DOHH2 (cell line): ENCODE results near the gene DPH6.

ENCODE experiments used
- H3F3A ChIP-seq: fragments of 200-600 bp; sonication (generic), shearing (Covaris generic); 2 replicates; pipeline ENCODE4 v1.6.0; 2016; ENCODE audit warnings: antibody characterized with exemption, mild to moderate bottlenecking; ENCODE audit not compliant: control insufficient read depth, insufficient read depth
- H3K27ac ChIP-seq: fragments of 200-600 bp; sonication (generic); 2 replicates; pipeline ENCODE4 v1.5.1; 2014; ENCODE audit warnings: low read depth, mild to moderate bottlenecking, low read length, moderate library complexity
- H3K27me3 ChIP-seq: fragments of 200-600 bp; sonication (generic); 2 replicates; pipeline ENCODE4 v1.6.1; 2014; ENCODE audit warnings: mild to moderate bottlenecking, low read length, mixed read lengths; ENCODE audit not compliant: control insufficient read depth
- H3K36me3 ChIP-seq: fragments of 200-600 bp; sonication (generic); 2 replicates; pipeline ENCODE4 v1.6.1; 2014; ENCODE audit warnings: mild to moderate bottlenecking, low read length, moderate library complexity, mixed read lengths; ENCODE audit not compliant: control insufficient read depth
- H3K4me1 ChIP-seq: fragments of 200-600 bp; sonication (generic); 2 replicates; pipeline ENCODE4 v1.6.1; 2014; ENCODE audit warnings: mild to moderate bottlenecking, low read length, mixed read lengths; ENCODE audit not compliant: control insufficient read depth
- H3K4me2 ChIP-seq: fragments of 200-600 bp; sonication (generic); 2 replicates; pipeline ENCODE4 v1.6.0; 2014; ENCODE audit warnings: mild to moderate bottlenecking, low read length, moderate library complexity
- H3K4me3 ChIP-seq: fragments of 200-600 bp; sonication (generic); 2 replicates; pipeline ENCODE4 v1.5.1; 2014; ENCODE audit warnings: mild to moderate bottlenecking, low read length, mixed read lengths
- H3K79me2 ChIP-seq: fragments of 200-600 bp; sonication (generic); 2 replicates; pipeline ENCODE4 v1.6.1; 2014; ENCODE audit warnings: mild to moderate bottlenecking, low read length, mixed read lengths; ENCODE audit not compliant: control insufficient read depth
- H3K9me2 ChIP-seq: fragments of 200-600 bp; sonication (generic); replicated peaks from 2 replicates; pipeline ENCODE4 v1.6.1; 2014; ENCODE audit warnings: mild to moderate bottlenecking, low read length, mixed read lengths; ENCODE audit not compliant: control insufficient read depth
- H3K9me3 ChIP-seq: fragments of 200-600 bp; sonication (generic); 2 replicates; pipeline ENCODE4 v1.6.1; 2014; ENCODE audit warnings: antibody characterized with exemption, low read length, mixed read lengths; ENCODE audit not compliant: control insufficient read depth, insufficient read depth
- H4K20me1 ChIP-seq: fragments of 200-600 bp; sonication (generic); 2 replicates; pipeline ENCODE4 v1.6.0; 2014; ENCODE audit warnings: low read depth, mild to moderate bottlenecking, antibody characterized with exemption, low read length, moderate library complexity; ENCODE audit not compliant: control insufficient read depth, insufficient read depth
- EZH2phosphoT487 ChIP-seq: fragments of 200-600 bp; sonication (generic); IDR thresholded peaks from 2 replicates; pipeline ENCODE4 v1.6.1; 2017; ENCODE audit warnings: borderline replicate concordance, mild to moderate bottlenecking, antibody characterized with exemption, low read length, moderate library complexity, mixed read lengths
- TF ChIP-seq, protein P1 (sequence below): fragments of 200-600 bp; sonication (generic); IDR thresholded peaks from one replicate; pipeline ENCODE4 v1.5.1; 2014; ENCODE audit warnings: antibody characterized with exemption, mild to moderate bottlenecking, low read depth, low read length; ENCODE audit not compliant: poor library complexity, severe bottlenecking

The DPH6 gene

DNA sequence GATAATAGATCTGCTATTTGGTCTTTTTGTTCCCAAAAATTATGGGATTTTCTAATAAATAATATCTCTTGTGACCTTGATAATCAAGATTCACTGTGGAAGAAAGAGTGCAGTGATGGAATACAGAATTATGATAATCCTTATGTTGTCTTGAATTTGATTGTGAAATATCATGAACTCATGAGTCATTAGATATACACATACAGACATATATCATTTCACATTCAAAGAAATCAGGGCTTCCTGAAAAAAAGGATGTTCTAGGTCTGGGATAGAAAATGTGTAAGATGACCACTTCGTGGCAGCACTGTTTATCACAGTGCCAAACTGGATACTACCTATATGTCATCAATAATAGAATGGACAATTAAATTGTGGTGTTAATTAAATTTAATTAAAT lies 97.7 kb downstream of the DPH6 start:
- no peak overlapping the region for H3K27ac ChIP-seq
- no peaks in the 10 kb centered on the region for H3K4me1 ChIP-seq
- H4K20me1 ChIP-seq = no peaks in the 10 kb centered on the region
- H3K36me3 ChIP-seq = no peaks in the 10 kb centered on the region
- H3K4me2 ChIP-seq = no peak overlapping the region
- no peaks in the 10 kb centered on the region for H3F3A ChIP-seq
- H3K4me3 ChIP-seq = no peak overlapping the region
- no peaks in the 10 kb centered on the region for H3K79me2 ChIP-seq
- TF ChIP-seq, protein P1, sequence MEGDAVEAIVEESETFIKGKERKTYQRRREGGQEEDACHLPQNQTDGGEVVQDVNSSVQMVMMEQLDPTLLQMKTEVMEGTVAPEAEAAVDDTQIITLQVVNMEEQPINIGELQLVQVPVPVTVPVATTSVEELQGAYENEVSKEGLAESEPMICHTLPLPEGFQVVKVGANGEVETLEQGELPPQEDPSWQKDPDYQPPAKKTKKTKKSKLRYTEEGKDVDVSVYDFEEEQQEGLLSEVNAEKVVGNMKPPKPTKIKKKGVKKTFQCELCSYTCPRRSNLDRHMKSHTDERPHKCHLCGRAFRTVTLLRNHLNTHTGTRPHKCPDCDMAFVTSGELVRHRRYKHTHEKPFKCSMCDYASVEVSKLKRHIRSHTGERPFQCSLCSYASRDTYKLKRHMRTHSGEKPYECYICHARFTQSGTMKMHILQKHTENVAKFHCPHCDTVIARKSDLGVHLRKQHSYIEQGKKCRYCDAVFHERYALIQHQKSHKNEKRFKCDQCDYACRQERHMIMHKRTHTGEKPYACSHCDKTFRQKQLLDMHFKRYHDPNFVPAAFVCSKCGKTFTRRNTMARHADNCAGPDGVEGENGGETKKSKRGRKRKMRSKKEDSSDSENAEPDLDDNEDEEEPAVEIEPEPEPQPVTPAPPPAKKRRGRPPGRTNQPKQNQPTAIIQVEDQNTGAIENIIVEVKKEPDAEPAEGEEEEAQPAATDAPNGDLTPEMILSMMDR = no peak
- no peak for TF ChIP-seq EZH2phosphoT487
- H3K9me3 ChIP-seq = no peaks in the 10 kb centered on the region
- no peaks in the 10 kb centered on the region for H3K9me2 ChIP-seq
- H3K27me3 ChIP-seq = no peaks in the 10 kb centered on the region

DNA sequence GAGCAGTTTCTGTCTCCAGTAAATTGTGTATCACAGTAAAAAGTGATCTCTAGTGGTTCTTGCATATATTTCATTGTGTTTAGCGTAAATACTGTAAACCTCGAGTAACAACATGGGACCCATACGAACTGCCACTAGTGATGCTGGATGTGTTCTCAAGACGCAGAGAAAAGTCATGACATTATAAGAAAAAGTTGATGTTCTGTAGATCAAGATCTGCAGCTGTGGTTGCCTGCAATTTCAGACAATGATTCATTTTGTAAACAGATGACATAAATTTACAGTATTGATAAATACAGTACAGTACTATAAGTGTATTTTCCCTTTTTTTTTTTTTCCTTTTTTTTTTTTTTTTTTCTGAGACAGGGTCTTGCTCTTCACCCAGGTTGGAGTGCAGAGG lies 100.1 kb downstream of the DPH6 start:
- Histone ChIP-seq H3K79me2 (no peaks in the 10 kb centered on the region), H3F3A (no peaks in the 10 kb centered on the region), H3K27me3 (no peaks in the 10 kb centered on the region), H3K4me3 (no peak overlapping the region), H3K27ac (no peak overlapping the region), H3K9me3 (no peaks in the 10 kb centered on the region), H4K20me1 (no peaks in the 10 kb centered on the region), H3K4me2 (no peak overlapping the region), H3K9me2 (no peaks in the 10 kb centered on the region), H3K4me1 (no peaks in the 10 kb centered on the region), H3K36me3 (no peaks in the 10 kb centered on the region)
- no peak for TF ChIP-seq EZH2phosphoT487
- TF ChIP-seq, protein P1 = no peak

DNA sequence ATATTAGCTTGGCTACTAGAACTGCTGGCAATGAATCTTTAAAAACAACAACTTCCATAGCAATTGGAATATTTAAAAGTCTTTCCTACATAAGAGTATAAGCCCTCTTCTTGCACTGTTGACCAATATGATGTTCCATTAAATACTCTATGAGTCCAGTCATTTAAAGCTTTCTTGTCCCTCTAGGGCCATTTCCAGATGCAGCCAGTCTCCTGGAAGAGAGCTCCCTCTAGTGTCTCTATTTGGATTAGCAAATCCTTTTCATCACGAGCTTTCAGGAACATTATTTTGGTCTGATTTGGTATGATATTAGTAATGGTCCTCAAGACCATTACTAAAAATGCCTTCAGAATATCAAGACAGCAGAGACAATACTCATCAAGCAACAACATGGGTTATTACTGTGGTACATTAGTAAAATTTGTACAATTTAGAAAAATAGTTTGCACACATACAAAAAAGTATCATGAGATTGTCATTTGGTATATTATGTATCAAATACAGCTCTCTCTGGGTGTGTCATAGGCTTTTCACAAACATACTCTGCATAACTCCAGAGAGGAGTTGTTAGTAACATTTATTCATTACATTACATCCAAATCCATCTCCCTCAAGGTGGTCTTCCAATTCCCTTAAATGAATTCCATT lies 101.3 kb downstream of the DPH6 start:
- H4K20me1 ChIP-seq = no peaks in the 10 kb centered on the region
- H3K27me3 ChIP-seq = no peaks in the 10 kb centered on the region
- TF ChIP-seq, protein P1 = peak; percentile 80
- TF ChIP-seq EZH2phosphoT487 = no peak

More for the DNA sequence above, 101.3 kb downstream of the DPH6 start:
- Histone ChIP-seq H3K4me3 (no peak overlapping the region), H3K4me1 (no peaks in the 10 kb centered on the region), H3K36me3 (no peaks in the 10 kb centered on the region), H3K27ac (no peak overlapping the region), H3K9me2 (no peaks in the 10 kb centered on the region), H3K79me2 (no peaks in the 10 kb centered on the region), H3K9me3 (no peaks in the 10 kb centered on the region), H3K4me2 (no peak overlapping the region), H3F3A (no peaks in the 10 kb centered on the region)
